ENCODE results near the gene EHD1. TPM values are rescaled to one million over a fixed set of nuclear protein-coding genes. Genes with fewer than 3 reads are reported as not detected.
A peak's percentile ranks its signal among the peaks of the same experiment; 100 is the strongest.

EHD1 gene
- total and polyA plus RNA-seq, 9 of the 15 experiments (the other 6 are each of a cell fraction or from before 2014, with no cell fraction given), result 0.46 to 65.0 (median 16.4) TPM

DNA sequence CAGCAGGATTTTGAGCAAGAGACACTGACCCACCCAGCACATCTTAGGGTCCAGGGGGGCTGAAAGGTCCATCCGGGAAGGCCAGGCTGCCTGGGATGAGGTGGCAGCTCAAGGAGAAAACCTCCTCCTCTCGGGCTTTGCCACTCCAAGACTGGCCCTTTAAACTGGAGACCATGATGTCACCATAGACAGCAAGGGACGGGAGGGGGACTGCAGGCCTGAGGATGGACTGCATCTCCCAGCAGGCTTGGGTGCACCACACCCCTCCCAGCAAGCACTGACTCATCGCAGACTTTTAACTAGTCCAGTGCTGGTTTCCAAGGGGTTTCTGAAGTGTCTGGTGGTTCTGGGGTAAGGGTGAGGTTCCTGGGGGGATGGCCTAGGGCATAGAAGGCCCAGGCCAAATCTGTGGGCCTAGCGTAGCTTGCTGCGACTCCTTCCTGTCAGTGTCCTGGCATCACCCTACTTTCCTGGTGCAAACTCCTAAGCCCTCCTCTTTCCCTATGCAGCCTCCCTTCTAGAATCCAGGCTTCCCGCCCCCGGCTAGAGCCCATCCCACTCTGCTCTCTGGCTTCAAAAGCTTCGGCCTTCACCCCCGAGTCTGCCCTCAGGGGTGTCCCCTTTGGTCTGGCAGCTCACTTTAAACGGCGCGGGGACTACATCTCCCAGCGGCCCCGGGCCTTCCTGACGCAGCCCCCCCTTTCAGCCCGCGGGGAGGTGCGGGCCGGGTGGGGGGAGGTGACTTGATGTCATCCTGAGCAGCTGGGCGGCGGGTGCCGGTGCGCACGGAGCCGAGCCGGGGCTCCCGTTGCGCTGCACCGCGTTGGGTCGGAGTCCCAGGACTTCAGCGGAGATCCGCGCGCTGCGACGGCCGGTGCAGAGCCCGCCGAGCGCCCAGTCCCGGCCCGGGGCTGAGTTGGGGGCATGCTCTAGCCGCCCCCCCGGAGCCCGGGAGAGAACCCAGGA is 45.8 kb upstream of the EHD1 start, which contains the start of gene PPP2R5B (continued):
- TF ChIP-seq ZNF12 (CRISPR knock-in tag; IDR thresholded peaks at IDR 0.05) (peak; percentile 64; the same call in 1 of the 2 replicates), GABPB1 (CRISPR knock-in tag; IDR thresholded peaks at IDR 0.05) (peak; percentile 72; the same call in 1 of the 2 replicates), MCM5 (IDR thresholded peaks at IDR 0.05; ENCODE audit: low read depth) (no peak), ZFPM2 (CRISPR knock-in tag; IDR thresholded peaks at IDR 0.05) (no peak), HMG20B (CRISPR knock-in tag; IDR thresholded peaks at IDR 0.05) (no peak), ZNF764 (CRISPR knock-in tag; IDR thresholded peaks at IDR 0.05; ENCODE audit: low read depth) (0 out of 2 replicates have a peak, but pooled peaks have one; percentile 56), RBM22 (IDR thresholded peaks at IDR 0.05; ENCODE audit: low read depth, low read length, poor library complexity, severe bottlenecking) (peak; percentile 54), TCFL5 (CRISPR knock-in tag; conservative IDR thresholded peaks at IDR 0.05) (no peak), HNRNPLL (IDR thresholded peaks at IDR 0.05; ENCODE audit: low read depth, low read length, poor library complexity, severe bottlenecking) (peak; percentile 54), ATF7 (IDR thresholded peaks at IDR 0.05) (peak; percentile 98), SIX5 (IDR thresholded peaks at IDR 0.05; ENCODE audit: borderline replicate concordance in 1 of 2, insufficient read depth in 1 of 2, low read depth in 1 of 2, low read length in 2 of 2) (peak; percentile 85 to 89), SMARCE1 (IDR thresholded peaks at IDR 0.05) (peak; percentile 43)
- TF ChIP-seq, protein P1, sequence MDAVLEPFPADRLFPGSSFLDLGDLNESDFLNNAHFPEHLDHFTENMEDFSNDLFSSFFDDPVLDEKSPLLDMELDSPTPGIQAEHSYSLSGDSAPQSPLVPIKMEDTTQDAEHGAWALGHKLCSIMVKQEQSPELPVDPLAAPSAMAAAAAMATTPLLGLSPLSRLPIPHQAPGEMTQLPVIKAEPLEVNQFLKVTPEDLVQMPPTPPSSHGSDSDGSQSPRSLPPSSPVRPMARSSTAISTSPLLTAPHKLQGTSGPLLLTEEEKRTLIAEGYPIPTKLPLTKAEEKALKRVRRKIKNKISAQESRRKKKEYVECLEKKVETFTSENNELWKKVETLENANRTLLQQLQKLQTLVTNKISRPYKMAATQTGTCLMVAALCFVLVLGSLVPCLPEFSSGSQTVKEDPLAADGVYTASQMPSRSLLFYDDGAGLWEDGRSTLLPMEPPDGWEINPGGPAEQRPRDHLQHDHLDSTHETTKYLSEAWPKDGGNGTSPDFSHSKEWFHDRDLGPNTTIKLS (IDR thresholded peaks at IDR 0.05; ENCODE audit: borderline replicate concordance, low read depth), result peak; percentile 89; the same call in 1 of the 2 replicates
- TF ChIP-seq, protein P2, sequence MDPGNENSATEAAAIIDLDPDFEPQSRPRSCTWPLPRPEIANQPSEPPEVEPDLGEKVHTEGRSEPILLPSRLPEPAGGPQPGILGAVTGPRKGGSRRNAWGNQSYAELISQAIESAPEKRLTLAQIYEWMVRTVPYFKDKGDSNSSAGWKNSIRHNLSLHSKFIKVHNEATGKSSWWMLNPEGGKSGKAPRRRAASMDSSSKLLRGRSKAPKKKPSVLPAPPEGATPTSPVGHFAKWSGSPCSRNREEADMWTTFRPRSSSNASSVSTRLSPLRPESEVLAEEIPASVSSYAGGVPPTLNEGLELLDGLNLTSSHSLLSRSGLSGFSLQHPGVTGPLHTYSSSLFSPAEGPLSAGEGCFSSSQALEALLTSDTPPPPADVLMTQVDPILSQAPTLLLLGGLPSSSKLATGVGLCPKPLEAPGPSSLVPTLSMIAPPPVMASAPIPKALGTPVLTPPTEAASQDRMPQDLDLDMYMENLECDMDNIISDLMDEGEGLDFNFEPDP (CRISPR knock-in tag; IDR thresholded peaks at IDR 0.05), result no peak
- TF ChIP-seq, protein P3, sequence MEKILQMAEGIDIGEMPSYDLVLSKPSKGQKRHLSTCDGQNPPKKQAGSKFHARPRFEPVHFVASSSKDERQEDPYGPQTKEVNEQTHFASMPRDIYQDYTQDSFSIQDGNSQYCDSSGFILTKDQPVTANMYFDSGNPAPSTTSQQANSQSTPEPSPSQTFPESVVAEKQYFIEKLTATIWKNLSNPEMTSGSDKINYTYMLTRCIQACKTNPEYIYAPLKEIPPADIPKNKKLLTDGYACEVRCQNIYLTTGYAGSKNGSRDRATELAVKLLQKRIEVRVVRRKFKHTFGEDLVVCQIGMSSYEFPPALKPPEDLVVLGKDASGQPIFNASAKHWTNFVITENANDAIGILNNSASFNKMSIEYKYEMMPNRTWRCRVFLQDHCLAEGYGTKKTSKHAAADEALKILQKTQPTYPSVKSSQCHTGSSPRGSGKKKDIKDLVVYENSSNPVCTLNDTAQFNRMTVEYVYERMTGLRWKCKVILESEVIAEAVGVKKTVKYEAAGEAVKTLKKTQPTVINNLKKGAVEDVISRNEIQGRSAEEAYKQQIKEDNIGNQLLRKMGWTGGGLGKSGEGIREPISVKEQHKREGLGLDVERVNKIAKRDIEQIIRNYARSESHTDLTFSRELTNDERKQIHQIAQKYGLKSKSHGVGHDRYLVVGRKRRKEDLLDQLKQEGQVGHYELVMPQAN (IDR thresholded peaks at IDR 0.05; ENCODE audit: borderline replicate concordance), result 0 out of 2 replicates have a peak, but pooled peaks have one; percentile 38
- TF ChIP-seq, protein P4, sequence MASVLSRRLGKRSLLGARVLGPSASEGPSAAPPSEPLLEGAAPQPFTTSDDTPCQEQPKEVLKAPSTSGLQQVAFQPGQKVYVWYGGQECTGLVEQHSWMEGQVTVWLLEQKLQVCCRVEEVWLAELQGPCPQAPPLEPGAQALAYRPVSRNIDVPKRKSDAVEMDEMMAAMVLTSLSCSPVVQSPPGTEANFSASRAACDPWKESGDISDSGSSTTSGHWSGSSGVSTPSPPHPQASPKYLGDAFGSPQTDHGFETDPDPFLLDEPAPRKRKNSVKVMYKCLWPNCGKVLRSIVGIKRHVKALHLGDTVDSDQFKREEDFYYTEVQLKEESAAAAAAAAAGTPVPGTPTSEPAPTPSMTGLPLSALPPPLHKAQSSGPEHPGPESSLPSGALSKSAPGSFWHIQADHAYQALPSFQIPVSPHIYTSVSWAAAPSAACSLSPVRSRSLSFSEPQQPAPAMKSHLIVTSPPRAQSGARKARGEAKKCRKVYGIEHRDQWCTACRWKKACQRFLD (CRISPR knock-in tag; IDR thresholded peaks at IDR 0.05), result peak; percentile 89; the same call in 1 of the 2 replicates
- TF ChIP-seq, protein P5, sequence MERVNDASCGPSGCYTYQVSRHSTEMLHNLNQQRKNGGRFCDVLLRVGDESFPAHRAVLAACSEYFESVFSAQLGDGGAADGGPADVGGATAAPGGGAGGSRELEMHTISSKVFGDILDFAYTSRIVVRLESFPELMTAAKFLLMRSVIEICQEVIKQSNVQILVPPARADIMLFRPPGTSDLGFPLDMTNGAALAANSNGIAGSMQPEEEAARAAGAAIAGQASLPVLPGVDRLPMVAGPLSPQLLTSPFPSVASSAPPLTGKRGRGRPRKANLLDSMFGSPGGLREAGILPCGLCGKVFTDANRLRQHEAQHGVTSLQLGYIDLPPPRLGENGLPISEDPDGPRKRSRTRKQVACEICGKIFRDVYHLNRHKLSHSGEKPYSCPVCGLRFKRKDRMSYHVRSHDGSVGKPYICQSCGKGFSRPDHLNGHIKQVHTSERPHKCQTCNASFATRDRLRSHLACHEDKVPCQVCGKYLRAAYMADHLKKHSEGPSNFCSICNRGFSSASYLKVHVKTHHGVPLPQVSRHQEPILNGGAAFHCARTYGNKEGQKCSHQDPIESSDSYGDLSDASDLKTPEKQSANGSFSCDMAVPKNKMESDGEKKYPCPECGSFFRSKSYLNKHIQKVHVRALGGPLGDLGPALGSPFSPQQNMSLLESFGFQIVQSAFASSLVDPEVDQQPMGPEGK (CRISPR knock-in tag; IDR thresholded peaks at IDR 0.05; ENCODE audit: borderline replicate concordance), result no peak

Measured in K562 (cell line).